Myocyte (in vitro differentiated cells): ENCODE measurements around the gene IGSF8. TPM values are rescaled to one million over a fixed set of nuclear protein-coding genes. Genes with fewer than 3 reads are reported as not detected.

ENCODE experiments used
- DNase-seq: peaks from one replicate; pipeline ENCODE4 v3.0.0-alpha.2; 2012; ENCODE audit warnings: low read depth
- total RNA-seq: library from RNA; depleted of rRNA; stranded (reverse); fragments of >200 nt; gene quantifications from 2 replicates; pipeline ENCODE4 v1.2.3, GENCODE V29; 2014

The IGSF8 gene
- total RNA-seq, 1 donor from 2014 or later: 27.9 TPM

GRCh38 chr1:160090760-160091159 is 7.7 kb downstream of the IGSF8 start:
- no peak for DNase-seq

DNA sequence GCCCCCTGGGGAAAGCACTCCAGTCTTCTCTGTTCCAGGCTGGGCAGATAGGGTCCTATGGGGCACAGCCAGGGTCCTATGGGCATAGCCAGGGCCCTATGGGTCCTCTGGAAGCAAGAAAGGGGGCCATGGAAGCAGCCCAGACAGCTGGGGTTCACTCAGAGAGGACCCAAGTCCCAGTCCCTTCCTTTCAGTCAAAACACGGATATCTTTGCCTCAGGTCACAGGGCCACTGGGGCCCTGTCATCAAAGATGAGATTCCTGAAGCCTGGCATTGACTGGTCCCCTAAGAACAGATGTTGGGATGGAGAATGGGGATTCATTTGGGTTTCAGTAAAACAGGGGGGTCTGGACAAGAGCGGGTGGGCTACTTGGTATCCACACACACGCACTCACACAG is 8.5 kb downstream of the IGSF8 start:
- DNase-seq: no peak

- DNase-seq: no peak
Observed at GRCh38 chr1:160087118-160087662, 11.2 kb downstream of the IGSF8 start.

GRCh38 chr1:160086456-160086892 is 11.9 kb downstream of the IGSF8 start:
- DNase-seq: no peak

DNA sequence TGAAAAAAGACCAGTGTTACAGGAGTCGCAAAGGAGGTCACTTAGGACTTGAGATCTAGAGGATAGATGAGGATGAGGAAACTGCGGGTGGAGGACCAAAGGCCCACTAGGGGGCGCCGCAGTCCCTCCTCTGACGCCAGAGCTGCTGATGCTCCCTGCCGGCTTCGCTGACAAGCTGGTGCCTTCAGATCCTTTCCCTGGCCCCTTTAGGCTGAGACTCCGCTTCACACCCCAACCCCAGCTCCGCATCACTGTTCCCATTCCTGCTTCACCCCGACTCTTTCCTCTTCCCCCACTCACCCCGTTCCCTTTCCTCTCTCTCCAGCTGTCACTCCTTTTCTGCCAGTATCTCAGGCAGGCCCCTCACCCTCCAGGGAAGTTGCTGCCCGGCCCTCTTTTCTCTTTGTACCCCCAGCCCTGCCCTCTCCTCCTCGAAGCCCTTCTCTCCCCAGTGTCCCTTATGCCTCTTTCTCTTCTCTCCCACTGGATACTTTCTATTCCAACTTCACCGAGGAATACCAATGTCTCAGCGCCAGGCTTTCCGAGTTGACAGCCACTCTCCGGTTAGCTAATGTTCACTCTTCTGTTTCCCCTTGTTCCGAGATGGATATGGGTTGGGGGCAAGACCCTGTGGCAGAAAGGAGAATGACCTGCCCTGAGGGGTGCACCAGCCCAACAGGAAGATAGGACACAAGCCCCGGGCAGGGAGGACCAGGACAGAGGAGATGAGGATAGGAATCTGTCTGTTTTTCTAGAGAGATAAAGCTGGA is 12.5 kb downstream of the IGSF8 start:
- peak; percentile 74 for DNase-seq

GRCh38 chr1:160084771-160085321 is 13.6 kb downstream of the IGSF8 start:
- DNase-seq: no peak

DNA sequence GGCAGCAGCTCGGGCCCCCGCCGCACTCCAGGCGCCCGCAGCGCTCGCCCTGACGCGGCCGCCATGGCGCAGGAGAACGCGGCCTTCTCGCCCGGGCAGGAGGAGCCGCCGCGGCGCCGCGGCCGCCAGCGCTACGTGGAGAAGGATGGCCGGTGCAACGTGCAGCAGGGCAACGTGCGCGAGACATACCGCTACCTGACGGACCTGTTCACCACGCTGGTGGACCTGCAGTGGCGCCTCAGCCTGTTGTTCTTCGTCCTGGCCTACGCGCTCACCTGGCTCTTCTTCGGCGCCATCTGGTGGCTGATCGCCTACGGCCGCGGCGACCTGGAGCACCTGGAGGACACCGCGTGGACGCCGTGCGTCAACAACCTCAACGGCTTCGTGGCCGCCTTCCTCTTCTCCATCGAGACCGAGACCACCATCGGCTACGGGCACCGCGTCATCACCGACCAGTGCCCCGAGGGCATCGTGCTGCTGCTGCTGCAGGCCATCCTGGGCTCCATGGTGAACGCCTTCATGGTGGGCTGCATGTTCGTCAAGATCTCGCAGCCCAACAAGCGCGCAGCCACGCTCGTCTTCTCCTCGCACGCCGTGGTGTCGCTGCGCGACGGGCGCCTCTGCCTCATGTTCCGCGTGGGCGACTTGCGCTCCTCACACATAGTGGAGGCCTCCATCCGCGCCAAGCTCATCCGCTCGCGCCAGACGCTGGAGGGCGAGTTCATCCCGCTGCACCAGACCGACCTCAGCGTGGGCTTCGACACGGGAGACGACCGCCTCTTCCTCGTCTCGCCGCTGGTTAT is 14.2 kb downstream of the IGSF8 start:
- DNase-seq: no peak

DNA sequence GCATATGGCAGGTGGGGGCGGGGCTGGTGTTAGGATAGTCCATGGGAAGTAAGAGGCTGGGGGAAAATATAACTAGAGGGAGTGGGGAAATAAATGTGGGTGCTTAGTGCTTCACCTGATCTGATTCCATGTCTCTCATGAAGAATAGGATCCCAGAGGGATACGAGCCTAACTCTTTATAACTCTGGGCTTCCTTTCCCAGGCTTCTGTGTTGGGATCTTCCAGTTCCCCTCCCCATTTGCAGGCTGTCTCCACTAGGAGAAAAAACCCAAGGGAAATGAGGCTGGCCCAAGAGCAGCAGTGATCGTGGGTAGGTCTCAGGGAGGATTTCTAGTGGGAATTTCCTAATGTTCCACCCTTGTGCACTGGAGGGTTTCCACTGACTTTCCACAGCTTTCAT is 15.5 kb downstream of the IGSF8 start:
- no peak for DNase-seq

DNA sequence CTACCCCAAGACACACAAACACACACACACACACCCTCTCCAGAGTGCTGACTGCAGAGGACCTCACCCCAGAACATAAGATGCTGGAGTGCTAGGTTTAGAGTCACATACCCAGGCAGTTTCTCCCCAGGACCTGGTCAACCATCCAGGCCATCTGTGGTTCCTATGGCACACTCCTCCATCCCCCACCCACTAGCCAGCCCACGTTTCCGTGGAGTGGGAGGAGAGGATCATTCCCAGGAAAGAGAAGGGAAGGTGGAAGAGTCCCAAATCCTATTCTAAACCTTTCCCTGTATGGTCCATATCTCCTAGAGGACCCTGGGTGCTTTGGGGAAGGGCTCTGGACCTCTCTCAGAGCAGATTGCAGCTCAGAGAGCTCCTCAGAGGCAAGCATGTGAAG is 15.9 kb downstream of the IGSF8 start:
- no peak for DNase-seq

- peak; percentile 50 for DNase-seq
Observed at GRCh38 chr1:160081261-160081936, 17.0 kb downstream of the IGSF8 start, which contains the start of gene KCNJ9. KCNJ9 (plus strand) TSS chr1:160081538; CDS start chr1:160084031, 2,493 bp downstream.

DNA sequence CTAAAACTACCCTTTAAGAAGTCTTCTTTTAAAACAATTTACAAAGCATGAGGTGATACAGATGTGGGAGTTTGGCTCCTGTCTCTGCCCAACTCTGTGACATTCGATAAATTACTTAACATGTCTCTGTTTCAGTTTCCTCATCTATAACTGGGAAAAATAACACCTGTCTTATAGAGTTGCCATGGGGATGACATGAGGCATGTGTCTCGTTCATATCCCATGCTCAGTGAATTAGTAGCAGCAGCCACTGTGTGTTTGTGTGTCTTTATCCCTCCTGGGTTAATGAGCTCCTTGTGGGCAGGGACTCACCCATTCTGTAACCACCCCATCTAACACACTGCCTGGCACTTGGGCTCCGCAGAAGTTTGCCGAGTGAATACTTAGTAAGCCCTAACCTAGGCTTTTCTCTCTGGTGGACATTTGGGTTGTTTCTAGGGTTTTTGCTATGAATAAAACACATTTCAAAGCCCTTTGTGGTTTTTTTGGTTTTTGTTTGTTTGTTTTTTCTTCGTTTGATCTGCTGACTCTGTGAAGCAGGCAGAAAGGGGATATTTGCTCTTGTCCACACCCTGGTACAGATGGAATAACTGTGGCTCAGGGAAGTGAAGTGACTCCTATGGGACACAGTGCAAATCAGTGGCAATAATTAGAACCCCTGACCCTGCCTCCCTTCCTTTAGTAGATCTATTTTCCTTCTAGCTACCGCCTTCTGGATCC is 17.9 kb downstream of the IGSF8 start:
- no peak for DNase-seq

DNA sequence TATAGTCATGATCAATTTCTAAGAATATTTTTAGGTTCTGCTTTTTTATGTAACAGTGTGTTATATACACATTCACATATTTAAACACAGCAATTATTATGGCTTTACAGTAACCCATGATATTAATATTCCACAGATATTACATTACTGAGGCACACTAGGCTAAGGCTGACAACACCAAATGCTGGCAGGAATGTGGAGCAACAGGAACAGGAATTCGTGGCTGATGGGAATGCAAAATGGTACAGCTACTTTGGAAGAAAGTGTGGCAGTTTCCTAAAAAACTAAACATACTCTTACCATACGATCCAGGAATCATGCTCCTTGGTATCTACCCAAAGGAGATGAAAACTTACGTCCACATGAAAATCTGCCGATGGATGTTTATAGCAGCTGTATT is 19.0 kb downstream of the IGSF8 start:
- no peak for DNase-seq

GRCh38 chr1:160078512-160079195 is 19.8 kb downstream of the IGSF8 start:
- DNase-seq: peak; percentile 46

DNA sequence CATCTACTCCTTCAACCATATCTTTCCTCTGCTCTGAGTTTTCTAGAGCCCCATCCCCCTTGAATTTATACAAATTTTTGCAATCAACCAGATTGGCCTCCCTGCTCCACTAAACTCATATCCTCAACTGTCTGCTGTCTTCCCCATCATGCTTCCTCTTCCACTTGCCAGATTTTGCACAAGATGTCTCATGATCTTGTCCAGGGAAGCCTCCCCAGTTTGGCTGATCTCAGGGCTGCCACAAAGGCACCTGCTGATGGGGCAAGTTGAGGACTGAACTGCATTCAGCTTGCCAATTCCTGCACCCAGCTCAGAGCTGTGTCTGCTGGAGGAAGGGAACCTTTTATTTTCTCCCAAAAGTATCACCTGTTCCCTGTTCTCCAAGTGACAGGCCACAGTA is 20.9 kb downstream of the IGSF8 start:
- no peak for DNase-seq

- no peak for DNase-seq
Observed at GRCh38 chr1:160076295-160076694, 22.1 kb downstream of the IGSF8 start.

DNA sequence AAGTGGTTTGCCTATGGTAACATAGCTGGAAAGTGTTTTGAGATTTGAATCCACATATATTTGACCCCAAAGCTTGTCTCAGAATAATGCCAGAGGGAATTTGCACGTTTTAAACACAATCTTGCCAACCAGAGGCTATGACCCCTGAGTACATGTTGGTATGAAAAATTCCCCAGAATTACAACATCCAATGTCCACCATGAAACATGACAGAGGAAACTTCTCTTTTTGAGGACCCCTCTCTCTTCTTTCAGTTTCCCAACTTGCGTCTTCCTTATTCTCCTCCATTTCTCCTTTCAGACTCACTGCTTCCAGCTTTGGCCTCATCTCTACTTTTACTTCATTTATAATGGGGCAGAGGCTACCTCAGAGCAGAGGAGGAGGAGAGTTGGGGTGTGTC is 22.6 kb downstream of the IGSF8 start:
- no peak for DNase-seq

DNA sequence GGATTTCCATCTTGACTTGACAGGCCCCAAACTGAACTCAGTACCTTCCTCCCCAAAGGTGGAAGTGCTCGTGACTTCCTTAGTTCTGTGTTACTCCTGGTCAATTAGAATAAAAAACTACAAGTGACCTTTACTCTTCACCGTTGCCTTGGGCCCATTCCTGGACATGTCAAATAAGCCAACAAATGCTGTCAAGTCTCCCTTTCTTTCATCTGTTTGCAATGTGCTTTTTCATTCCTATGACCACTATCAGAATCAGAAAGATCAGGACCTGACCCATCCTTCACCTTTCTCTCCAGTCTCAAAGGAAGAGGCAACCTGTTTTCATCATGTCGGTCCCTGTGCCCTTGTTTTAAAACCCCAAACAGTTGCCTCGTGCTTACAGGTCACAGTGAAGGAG is 23.6 kb downstream of the IGSF8 start:
- no peak for DNase-seq

- DNase-seq: no peak
Observed at GRCh38 chr1:160071289-160071688, 27.1 kb downstream of the IGSF8 start.

GRCh38 chr1:160070243-160071163 is 27.9 kb downstream of the IGSF8 start:
- peak; percentile 69 for DNase-seq
